NCI-H446 treated with DMSO at 0.1 percent for 48 hours (cell line): ENCODE data around the gene ITIH1.

Experiments used
- DNase-seq: peaks from one replicate; lab custom pipeline; 2025; lab: John Stamatoyannopoulos, UW

The ITIH1 gene

DNA sequence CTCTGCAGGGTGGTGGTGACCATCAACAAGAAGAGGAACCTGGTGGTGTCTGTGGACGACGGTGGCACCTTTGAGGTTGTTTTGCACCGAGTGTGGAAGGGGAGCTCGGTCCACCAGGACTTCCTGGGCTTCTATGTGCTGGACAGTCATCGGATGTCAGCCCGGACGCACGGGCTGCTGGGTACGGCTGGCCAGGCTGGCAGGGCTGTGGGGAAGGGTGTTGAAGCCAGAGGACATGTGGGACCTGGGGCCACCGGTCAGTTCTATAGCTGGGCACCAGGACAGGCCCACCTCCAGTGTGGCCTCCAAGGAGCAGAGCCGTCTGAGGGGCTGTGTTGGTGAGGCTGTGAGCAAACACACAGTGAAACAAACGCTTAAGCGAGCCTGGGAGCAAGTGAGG, 13.3 kb downstream of the ITIH1 start:
- DNase-seq: no peak

DNA sequence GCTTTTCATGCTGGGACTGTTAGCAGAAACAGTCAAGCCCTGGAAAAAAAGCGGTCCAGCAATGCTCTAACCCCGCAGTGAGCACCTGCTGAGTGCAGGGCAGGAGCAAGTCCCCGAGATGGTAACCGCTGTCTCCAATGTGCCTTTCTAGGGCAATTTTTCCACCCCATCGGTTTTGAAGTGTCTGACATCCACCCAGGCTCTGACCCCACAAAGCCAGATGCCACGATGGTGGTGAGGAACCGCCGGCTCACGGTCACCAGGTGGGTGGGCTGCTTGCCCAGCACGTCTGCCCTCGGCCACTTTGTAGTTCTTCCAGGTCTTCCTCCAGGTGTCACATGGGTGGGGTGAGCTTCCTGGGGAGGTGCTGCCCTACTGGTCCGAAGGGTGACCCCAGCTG, 14.0 kb downstream of the ITIH1 start:
- DNase-seq: no peak

DNA sequence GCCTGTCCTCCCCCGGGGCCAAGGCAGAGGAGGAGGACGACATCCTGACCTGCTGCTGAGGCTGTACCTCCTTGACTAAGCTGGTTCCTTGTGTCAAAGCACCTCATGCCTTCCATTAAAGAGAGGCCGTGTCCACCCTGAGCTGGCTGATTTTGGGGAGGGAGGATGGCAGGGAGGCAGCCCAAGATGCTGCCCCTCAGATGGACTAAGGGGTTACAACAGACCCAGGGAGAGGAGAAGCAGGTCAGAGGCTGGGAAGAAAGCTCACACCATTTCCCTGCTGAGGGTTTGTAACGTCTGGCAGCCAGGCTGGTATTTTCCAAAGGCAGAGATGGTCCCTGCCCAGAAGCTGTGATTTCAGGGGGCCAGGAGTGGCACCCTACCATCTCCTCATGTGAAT, 14.5 kb downstream of the ITIH1 start:
- no peak for DNase-seq

GRCh38 chr3:52792413-52792812, 15.0 kb downstream of the ITIH1 start:
- DNase-seq: no peak

DNA sequence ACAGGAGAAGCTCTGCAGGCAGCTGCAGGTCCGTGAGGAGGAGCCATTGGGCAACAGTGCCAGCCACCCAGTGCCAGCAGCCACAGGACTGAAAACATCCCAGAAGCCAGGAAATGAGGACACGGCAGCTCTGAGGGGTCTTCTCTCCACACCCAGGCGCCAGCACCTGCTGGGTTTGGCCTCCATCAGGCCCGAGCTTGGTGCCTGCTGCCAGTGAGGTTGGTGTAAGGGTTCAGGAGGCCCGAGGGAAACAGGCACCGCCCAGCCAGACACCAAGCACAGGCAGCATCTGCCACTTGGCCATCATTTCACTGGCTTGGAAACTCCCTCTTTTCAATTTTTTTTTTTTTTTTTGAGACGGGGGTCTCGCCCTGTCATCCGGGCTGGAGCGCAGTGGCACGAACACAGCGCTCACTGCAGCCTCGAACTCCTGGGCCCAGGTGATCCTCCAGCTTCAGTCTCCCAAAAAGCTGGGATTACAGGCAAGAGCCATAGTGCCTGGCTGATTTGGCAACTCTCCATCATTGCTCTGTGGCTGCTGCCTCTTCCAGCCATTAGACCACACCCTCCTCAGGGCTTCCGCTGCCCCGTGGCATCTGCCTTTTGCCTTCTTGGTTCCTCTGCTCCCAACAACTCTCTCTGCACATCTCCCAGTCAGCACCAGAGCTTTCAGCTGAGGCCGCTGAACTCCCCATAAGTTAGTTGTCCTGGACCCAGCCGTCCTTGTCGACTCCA, 15.7 kb downstream of the ITIH1 start:
- DNase-seq: peak; percentile 96

DNA sequence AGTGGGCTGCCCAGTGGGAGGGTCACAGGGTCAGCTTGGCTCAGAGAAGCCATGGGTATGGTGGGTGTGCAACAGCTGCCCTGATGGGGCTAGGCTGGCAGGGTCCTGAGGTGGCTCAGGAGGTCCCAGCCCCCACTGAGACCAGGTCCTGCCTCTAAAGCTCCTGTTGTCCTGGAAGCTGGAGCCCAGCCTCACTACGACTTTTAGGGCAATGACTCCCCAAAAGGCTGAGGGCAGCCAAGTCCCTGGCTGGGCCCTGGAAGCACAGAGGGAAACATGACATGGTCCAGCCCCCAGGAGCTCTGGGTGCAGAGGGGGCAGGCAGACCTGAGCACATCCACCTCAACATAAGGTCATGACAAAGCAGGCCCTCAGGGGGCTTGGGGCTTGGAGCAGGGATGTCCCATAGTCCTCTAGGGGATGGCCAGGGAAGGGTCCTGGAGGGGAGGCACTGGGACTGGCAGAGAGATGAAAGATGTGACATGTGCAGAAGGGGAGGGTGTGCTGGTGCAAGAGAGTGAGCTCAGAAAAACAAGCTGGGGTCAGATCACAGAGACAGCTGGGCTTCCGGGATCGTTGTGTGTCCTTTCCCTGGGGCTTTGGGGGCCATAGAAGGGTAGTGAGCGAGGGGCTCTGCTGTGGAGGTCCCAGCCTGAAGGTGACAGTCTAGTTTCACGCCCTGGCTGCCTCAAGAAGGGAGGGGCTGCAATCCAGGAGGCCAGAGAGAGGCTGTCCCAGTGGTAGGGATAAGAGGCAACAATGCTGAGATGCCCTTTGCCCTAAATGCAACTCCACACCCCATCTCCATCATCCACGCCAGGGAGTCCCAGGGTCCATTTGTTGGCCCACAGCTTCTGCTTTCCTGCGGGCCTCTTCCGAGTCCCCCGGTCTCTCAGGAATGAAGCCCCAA, 16.6 kb downstream of the ITIH1 start:
- no peak for DNase-seq

DNA sequence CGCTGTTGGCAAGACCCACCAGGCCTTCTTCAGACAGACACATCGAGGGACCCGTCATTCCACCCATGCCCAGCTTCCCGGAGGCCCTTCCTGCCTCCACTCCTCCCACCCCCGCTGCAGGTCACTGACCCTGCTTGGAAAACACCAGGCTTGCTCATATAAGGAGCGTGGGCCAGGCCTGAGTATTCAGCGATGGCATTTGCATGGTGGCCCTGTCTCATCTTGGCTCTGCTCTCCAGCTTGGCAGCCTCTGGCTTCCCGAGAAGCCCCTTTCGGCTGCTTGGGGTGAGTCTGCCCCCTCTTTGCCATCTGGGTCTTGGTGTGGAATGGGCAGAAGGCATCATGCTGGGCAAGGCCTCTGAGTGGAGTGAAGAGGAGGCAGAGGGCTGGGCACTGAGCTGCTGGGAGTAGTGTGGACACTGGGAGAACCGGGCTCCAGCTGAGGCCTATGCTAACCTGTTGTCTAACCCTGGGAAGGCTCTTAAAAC, 17.3 kb downstream of the ITIH1 start, which contains the start of gene ITIH3:
ITIH3 (plus strand) TSS at position 185 of the 488 bp plus-strand sequence; CDS start at position 193, 8 bp downstream.
- no peak for DNase-seq

GRCh38 chr3:52795298-52795900, 18.0 kb downstream of the ITIH1 start:
- no peak for DNase-seq

- DNase-seq: no peak
Measured at GRCh38 chr3:52796411-52796810, 19.0 kb downstream of the ITIH1 start.

DNA sequence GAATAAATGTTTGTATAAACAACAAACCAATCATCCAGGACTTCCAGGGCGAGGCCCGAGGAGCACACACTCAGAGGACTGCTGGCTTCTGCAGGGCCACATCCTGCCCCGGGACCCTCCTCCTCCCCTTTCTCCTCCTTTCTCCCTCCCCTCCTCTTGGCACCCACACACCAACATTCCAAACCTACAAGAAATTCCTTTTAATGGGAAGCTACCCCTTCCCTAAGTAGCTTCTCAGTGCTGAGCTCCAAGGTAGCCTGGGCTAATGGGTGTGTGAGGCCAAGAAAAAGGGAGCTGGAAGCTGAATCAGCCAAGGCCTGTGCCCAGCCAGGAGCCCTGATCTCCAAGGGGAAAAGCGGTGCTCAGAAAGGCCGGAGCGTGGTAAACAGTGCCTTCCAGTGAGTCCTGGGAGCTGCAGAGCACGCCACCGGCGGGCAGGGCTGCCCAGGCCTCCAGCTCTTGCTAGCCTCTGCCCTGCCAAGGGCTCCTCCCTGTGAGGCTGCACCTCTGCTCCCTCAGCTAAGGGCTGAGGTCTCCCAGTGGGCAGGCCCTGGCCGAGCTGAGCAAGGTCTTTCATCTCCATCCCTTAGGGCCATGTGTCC, 21.1 kb downstream of the ITIH1 start:
- no peak for DNase-seq

DNA sequence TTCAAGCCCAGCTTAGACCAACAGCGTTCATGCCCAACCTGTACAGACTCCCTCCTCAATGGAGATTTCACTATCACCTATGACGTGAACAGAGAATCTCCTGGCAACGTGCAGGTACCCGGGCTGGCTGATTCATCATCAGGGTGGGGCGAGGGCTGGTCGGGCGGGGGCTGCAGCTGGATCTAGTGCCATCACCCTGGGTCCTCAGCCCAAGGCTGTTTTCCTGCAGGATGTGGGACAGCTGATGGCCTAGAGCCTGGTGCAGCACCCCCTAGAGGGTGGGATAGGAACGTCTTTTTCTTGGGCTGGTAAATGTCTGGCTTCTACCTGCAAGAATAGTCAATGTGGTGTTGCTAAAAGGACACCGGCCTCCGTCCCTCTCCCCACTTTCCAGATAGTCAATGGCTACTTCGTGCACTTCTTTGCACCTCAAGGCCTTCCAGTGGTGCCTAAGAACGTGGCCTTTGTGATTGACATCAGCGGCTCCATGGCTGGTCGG, 21.6 kb downstream of the ITIH1 start:
- DNase-seq: no peak

- no peak for DNase-seq
Measured at GRCh38 chr3:52800079-52800478, 22.7 kb downstream of the ITIH1 start.

GRCh38 chr3:52801839-52802238, 24.4 kb downstream of the ITIH1 start:
- DNase-seq: no peak

DNA sequence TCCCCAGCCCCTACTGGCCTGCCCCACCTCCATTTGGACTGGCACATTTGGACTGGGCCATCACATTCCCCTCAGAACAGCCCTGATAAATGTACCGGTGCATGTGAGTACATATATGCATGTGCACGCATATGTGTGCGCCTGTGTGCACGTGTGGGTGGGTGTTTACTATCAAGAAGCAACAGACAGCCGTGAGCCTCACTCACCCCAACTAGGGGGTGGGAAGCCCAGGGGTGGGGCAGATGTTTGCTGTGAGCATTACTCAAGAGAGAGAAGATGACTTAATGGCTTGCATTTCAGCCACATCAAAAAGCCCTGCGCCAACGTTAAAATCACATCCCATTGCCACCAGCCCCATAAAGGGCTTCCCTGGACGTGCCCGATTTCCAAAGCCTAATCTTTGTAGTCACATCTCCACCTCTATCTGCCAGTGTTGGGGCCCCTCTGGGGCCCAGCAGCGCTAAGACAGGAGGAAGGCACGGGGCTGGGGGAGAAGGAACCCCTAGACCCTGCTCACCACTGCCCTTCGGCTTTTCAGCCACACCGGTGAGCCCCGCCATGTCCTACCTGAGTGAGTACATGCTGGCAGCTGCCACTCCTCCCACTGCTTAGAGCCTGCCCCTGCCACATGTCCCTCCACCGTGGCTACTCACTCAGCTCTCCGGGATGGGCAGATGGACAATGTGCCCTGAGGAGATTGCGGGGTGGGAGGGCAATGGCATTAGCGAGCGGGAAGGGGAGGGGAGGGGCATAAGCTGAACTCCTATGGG, 28.1 kb downstream of the ITIH1 start:
- no peak for DNase-seq

- DNase-seq: no peak
Measured at GRCh38 chr3:52809149-52809548, 31.8 kb downstream of the ITIH1 start.

DNA sequence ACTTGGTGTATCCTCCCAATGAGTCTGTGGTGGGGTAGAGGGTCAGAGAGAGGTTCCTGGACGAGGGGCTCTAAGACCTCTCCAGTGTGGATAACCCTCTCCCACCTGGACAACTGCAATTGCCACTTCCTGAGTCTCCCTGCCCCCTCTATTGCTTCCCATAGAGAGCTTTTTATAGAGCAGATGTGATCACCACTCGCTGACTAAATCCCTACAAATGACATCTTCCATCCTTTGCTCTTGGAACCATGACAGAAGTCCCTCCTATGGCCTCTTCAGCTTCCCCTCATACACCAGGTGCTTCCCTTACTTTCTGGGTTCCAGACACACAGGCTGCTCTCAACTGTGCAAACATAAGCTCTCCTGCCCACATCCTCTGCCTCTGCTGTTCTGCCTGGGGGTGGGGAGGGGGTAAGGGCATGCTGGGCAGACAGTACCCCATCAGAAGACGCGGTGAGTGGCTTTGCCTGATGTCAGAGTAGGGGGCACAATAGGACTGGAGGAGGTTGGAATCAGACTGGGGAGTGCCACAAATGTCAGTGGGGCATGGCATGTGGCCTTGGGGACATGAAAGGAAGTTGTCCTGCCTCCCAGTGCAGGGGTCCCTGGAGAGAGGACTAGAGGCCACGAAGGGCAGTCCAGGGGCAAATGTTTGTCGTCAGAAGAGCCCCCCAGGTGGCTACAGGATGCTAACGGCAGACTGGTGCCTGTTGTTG, 32.4 kb downstream of the ITIH1 start:
- no peak for DNase-seq

DNA sequence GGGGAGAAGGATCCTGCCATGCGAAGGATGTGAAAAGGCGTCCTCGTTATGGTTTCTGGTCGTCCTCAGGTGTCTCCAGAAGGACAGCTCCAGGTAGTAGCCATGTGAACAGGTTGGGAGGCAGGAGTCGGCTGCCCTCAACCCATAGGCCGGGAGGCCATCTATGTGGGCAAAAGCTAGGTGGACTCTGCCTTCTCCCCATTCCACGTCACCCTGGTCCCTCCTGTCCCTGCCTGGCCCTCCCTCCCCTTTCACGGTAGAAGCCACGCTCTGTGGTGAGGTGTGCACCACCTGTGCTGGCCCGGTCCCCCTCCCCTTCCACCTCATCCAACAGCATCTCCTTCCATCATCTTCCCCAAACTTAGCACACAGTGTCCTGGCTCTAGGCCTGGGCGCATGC, 33.5 kb downstream of the ITIH1 start:
- no peak for DNase-seq

GRCh38 chr3:52811452-52812011, 34.1 kb downstream of the ITIH1 start:
- DNase-seq: no peak

- DNase-seq: no peak
Measured at GRCh38 chr3:52813810-52814209, 36.4 kb downstream of the ITIH1 start.

DNA sequence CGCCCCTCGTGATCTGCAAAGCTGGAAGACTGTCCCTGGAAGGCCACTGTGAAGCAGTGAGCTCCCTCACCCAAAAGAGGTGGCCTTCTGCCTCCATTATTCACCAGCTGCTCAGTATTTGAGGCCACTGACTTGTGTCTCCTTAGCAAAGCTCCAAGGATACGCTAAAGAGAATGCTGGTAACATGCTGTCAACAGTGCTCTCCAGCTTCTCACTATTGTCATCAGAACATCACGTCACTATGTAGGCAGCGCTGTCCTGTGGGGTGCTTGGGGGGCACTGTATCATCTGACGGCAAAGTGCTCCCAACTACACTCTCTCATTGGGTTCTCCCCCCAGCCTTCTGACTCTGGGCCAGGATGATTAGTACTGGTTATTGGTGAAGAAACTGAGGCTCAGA, 38.8 kb downstream of the ITIH1 start:
- DNase-seq: no peak
